Tibial nerve (tissue), 4 donors: ENCODE measurements around the gene MINK1. TPM values are rescaled to one million over a fixed set of nuclear protein-coding genes. Genes with fewer than 3 reads are reported as not detected.

Experiments used
- DNase-seq, 2 donors: peaks; one replicate each; pipeline ENCODE4 v3.0.0-alpha.2; 2019; ENCODE audit warnings: low spot score in 2 of 2
- H3K27ac ChIP-seq, 4 donors: fragments of 200-600 bp; sonication (generic) in 3 of 4; one replicate each; pipeline ENCODE4 v1.5.1; 2017 to 2019; ENCODE audit warnings: mild to moderate bottlenecking in 1 of 4
- H3K27me3 ChIP-seq, 2 donors: fragments of 200-600 bp; sonication (generic) in 1 of 2; one replicate each; pipeline versions ENCODE4 v1.5.1 to v1.6.0; 2017 to 2019
- H3K36me3 ChIP-seq, 3 donors: fragments of 200-600 bp; sonication (generic); one replicate each; pipeline ENCODE4 v1.5.1; 2018 to 2019
- H3K4me1 ChIP-seq, 4 donors: fragments of 200-600 bp; sonication (generic) in 3 of 4; one replicate each; pipeline ENCODE4 v1.5.1; 2017 to 2019
- H3K4me3 ChIP-seq, 4 donors: fragments of 200-600 bp; sonication (generic) in 3 of 4; one replicate each; pipeline ENCODE4 v1.5.1; 2017 to 2019; ENCODE audit warnings: mild to moderate bottlenecking in 1 of 4, moderate library complexity in 1 of 4
- H3K9me3 ChIP-seq, 4 donors: fragments of 200-600 bp; sonication (generic) in 3 of 4; one replicate each; pipeline ENCODE4 v1.5.1; 2017 to 2019
- CTCF ChIP-seq, 5 experiments: fragments of 200-600 bp in 3 of 5; fragments of 450-650 bp in 2 of 5; sonication (generic) in 3 of 5; IDR thresholded peaks; one replicate each; pipeline ENCODE4 v1.5.1; 2016 to 2019; ENCODE audit warnings: antibody characterized with exemption in 5 of 5, mild to moderate bottlenecking in 3 of 5, moderate library complexity in 2 of 5
- EP300 ChIP-seq, 2 donors: sonication (generic); formaldehyde crosslinking; IDR thresholded peaks; one replicate each; pipeline ENCODE4 v1.6.1; 2017; ENCODE audit warnings: antibody characterized with exemption in 2 of 2, mild to moderate bottlenecking in 1 of 2
- POLR2A ChIP-seq, 2 donors: fragments of 450-650 bp; IDR thresholded peaks; one replicate each; pipeline ENCODE4 v1.6.1; 2017; ENCODE audit warnings: antibody characterized with exemption in 2 of 2, mild to moderate bottlenecking in 2 of 2, moderate library complexity in 2 of 2
- WGBS, 2 donors: methylation state at CpG; one replicate each; pipeline ENCODE4 v1.1.5; 2018; 5-methylcytosine and 5-hydroxymethylcytosine counted together
- total RNA-seq, 4 donors: library from RNA; depleted of rRNA; stranded (reverse); fragments of >200 nt; gene quantifications; one replicate each; pipeline ENCODE4 v1.1.0, GENCODE V29; 2016

MINK1 gene
- total RNA-seq, 4 donors from 2014 or later, result 57.1 to 94.3 (median 85.7) TPM

DNA sequence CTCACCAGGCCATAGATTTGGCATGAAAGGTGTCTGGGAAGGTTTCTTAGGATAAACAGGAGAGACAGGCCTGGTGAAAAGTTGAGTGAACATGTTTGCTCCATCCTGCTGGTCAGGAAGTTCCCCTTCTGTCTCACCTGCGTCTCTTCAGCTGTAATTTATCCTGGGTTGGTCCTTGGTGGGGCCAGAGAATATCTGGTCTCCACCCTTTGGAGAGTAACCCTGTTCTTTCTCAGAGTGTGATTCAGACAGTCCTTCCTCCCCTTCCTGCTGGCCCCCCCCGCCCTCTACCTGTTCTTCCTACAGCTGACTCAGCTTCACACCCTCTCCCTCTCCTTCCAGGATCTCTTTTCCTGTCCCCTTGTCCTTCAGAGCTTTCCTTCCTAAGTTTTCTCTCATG, 17.1 kb downstream of the MINK1 start:
- H3K36me3 ChIP-seq, result no peaks in the 10 kb centered on the region
- WGBS, 2 donors, result 81 to 91% methylated on average over 2 of the region's 2 CpGs
- H3K27ac ChIP-seq, result peak overlapping the region in 3 of 4 donors; percentile 29 to 37 (median 30)

DNA sequence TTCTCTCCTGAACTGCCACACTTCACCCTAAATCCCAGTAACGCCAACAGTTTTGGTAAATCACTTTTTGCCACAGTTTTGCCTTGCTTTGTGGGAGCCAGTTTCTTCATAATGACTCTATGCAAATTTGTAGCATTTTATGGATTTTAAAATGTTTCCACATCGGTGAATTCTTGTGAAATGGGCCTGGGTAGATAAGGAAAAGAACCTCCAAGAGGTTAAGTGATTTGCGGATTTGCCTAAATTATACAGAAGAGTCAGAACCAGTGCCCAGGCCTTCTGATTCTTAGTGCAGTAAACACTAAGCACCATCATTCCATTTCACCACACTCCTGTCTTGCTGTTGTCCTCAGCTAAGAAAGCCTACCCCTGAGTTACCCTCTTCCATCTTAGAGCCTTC, 17.9 kb downstream of the MINK1 start:
- no peak overlapping the region for H3K4me3 ChIP-seq
- H3K4me1 ChIP-seq, result peaks cover 0 to 76% (median 6%) of the 10 kb centered on the region in 4 donors
- H3K27me3 ChIP-seq, result no peaks in the 10 kb centered on the region
- H3K36me3 ChIP-seq, result no peaks in the 10 kb centered on the region
- 85 to 91% methylated on average over 3 of the region's 3 CpGs for WGBS, 2 donors
- H3K27ac ChIP-seq, result peak overlapping the region in 2 of 4 donors; percentile 29 to 37
- TF ChIP-seq CTCF (IDR thresholded peaks at IDR 0.05) (no peak), POLR2A (IDR thresholded peaks at IDR 0.05) (no peak), EP300 (IDR thresholded peaks at IDR 0.05) (no peak)
- DNase-seq, result no peak
- H3K9me3 ChIP-seq, result no peaks in the 10 kb centered on the region

More for the DNA sequence above, 17.1 kb downstream of the MINK1 start:
- Histone ChIP-seq H3K27me3 (no peaks in the 10 kb centered on the region), H3K4me1 (peaks cover 0 to 79% (median 7%) of the 10 kb centered on the region in 4 donors), H3K9me3 (no peaks in the 10 kb centered on the region), H3K4me3 (no peak overlapping the region)
- TF ChIP-seq CTCF (IDR thresholded peaks at IDR 0.05) (no peak), POLR2A (IDR thresholded peaks at IDR 0.05) (no peak), EP300 (IDR thresholded peaks at IDR 0.05) (no peak)
- DNase-seq, result no peak

- H3K27ac ChIP-seq, result no peak overlapping the region
- H3K4me1 ChIP-seq, result peaks cover 0 to 75% (median 18%) of the 10 kb centered on the region in 4 donors
- H3K4me3 ChIP-seq, result no peak overlapping the region
- H3K9me3 ChIP-seq, result no peaks in the 10 kb centered on the region
- H3K36me3 ChIP-seq, result no peaks in the 10 kb centered on the region
- DNase-seq, result no peak
- TF ChIP-seq POLR2A (IDR thresholded peaks at IDR 0.05) (no peak), CTCF (IDR thresholded peaks at IDR 0.05) (no peak)
- H3K27me3 ChIP-seq, result no peaks in the 10 kb centered on the region
These were observed 19.5 kb downstream of the MINK1 start for GRCh38 chr17:4852567-4853207.

- H3K27me3 ChIP-seq, result no peaks in the 10 kb centered on the region
- no peak overlapping the region for H3K4me3 ChIP-seq
- H3K9me3 ChIP-seq, result no peaks in the 10 kb centered on the region
- 88 to 93% methylated on average over 2 of the region's 2 CpGs for WGBS, 2 donors
- H3K4me1 ChIP-seq, result peaks cover 0 to 75% (median 24%) of the 10 kb centered on the region in 4 donors
- H3K27ac ChIP-seq, result peak overlapping the region in 1 of 4 donors; percentile 5
- no peak for DNase-seq
- H3K36me3 ChIP-seq, result no peaks in the 10 kb centered on the region
- TF ChIP-seq EP300 (IDR thresholded peaks at IDR 0.05) (no peak), CTCF (IDR thresholded peaks at IDR 0.05) (no peak), POLR2A (IDR thresholded peaks at IDR 0.05) (no peak)
These were observed 20.1 kb downstream of the MINK1 start for GRCh38 chr17:4853208-4853671.

GRCh38 chr17:4854111-4854681, 21.1 kb downstream of the MINK1 start:
- no peaks in the 10 kb centered on the region for H3K9me3 ChIP-seq
- no peak for TF ChIP-seq POLR2A (IDR thresholded peaks at IDR 0.05)
- no peak for TF ChIP-seq EP300 (IDR thresholded peaks at IDR 0.05)
- H3K27me3 ChIP-seq, result no peaks in the 10 kb centered on the region
- no peak for DNase-seq
- WGBS, 2 donors, result 89 to 92% methylated on average over 5 of the region's 5 CpGs
- no peak overlapping the region for H3K4me3 ChIP-seq
- peaks cover 0 to 75% (median 29%) of the 10 kb centered on the region in 4 donors for H3K4me1 ChIP-seq
- peak overlapping the region in 1 of 4 donors; percentile 5 for H3K27ac ChIP-seq
- H3K36me3 ChIP-seq, result no peaks in the 10 kb centered on the region
